SK-N-SH (cell line): ENCODE measurements around the gene METTL9. TPM values are rescaled to one million over a fixed set of nuclear protein-coding genes. Genes with fewer than 3 reads are reported as not detected.

Experiments used
- CTCF ChIA-PET: fragments of 300-600, 350-600 bp; formaldehyde crosslinking; extraction: SDS; loops from one replicate; lab custom pipeline; 2021; lab: Yijun Ruan, JAX
- POLR2A ChIA-PET: fragments of 350-600 bp; sonication (Branson Sonifier 250); formaldehyde crosslinking; extraction: SDS; loops from one replicate; lab custom pipeline; 2020; ENCODE audit warnings: antibody characterized with exemption, inconsistent platforms; lab: Yijun Ruan, JAX
- DNase-seq: peaks from one replicate; pipeline ENCODE4 v3.0.0; 2012
- H2AFZ ChIP-seq: fragments of 200-600 bp; sonication (generic); 2 replicates; pipeline ENCODE4 v1.8.1; 2016; ENCODE audit warnings: antibody characterized with exemption, mild to moderate bottlenecking, low read depth
- H3F3A ChIP-seq: fragments of 200-600 bp; sonication (generic); replicated peaks from 2 replicates; pipeline ENCODE3; 2016; ENCODE audit warnings: antibody characterized with exemption, mild to moderate bottlenecking; ENCODE audit not compliant: insufficient read depth
- H3K27ac ChIP-seq, 2 experiments: fragments of 200-500 bp in 1 of 2; fragments of 200-600 bp in 1 of 2; sonication (Bioruptor generic) in 1 of 2; sonication (generic), shearing (Covaris generic) in 1 of 2; 2 replicates each; pipeline versions ENCODE4 v1.5.1 to v1.6.1; 2014 to 2016; ENCODE audit warnings: low read depth in 2 of 2, inconsistent platforms in 1 of 2, low read length in 1 of 2, mild to moderate bottlenecking in 1 of 2, mixed read lengths in 1 of 2
- H3K27me3 ChIP-seq: fragments of 200-600 bp; sonication (generic), shearing (Covaris generic); 2 replicates; pipeline ENCODE4 v1.6.1; 2016; ENCODE audit warnings: mixed run types; ENCODE audit not compliant: insufficient read depth
- H3K36me3 ChIP-seq, 2 experiments: fragments of 200-500 bp in 1 of 2; fragments of 200-600 bp in 1 of 2; sonication (Bioruptor generic) in 1 of 2; sonication (generic) in 1 of 2; replicated peaks in 1 of 2; 2 replicates each; pipeline versions ENCODE3 to v1.5.1; 2014 to 2016; ENCODE audit warnings: low read length in 1 of 2, mild to moderate bottlenecking in 1 of 2; ENCODE audit not compliant: insufficient read depth in 2 of 2, control insufficient read depth in 1 of 2
- H3K4me1 ChIP-seq, 2 experiments: fragments of 200-500 bp in 1 of 2; fragments of 200-600 bp in 1 of 2; sonication (Bioruptor generic) in 1 of 2; sonication (generic), shearing (Covaris generic) in 1 of 2; 2 replicates each; pipeline versions ENCODE4 v1.5.1 to v1.6.1; 2014 to 2016; ENCODE audit warnings: low read depth in 1 of 2, low read length in 1 of 2, mixed run types in 1 of 2; ENCODE audit not compliant: insufficient read depth in 2 of 2, control insufficient read depth in 1 of 2
- H3K4me2 ChIP-seq: fragments of 200-600 bp; sonication (generic), shearing (Covaris generic); 2 replicates; pipeline ENCODE4 v1.6.1; 2017; ENCODE audit warnings: mixed run types
- H3K4me3 ChIP-seq, 2 experiments: fragments of 200-500 bp in 1 of 2; fragments of 200-600 bp in 1 of 2; sonication (Bioruptor generic) in 1 of 2; sonication (generic), shearing (Covaris generic) in 1 of 2; 2 replicates each; pipeline versions ENCODE4 v1.5.1 to v1.8.1; 2014 to 2016; ENCODE audit warnings: low read depth in 2 of 2, inconsistent platforms in 1 of 2, low read length in 1 of 2, mild to moderate bottlenecking in 1 of 2, mixed read lengths in 1 of 2, moderate library complexity in 1 of 2
- H3K79me2 ChIP-seq: fragments of 200-600 bp; sonication (generic); 2 replicates; pipeline ENCODE4 v1.8.1; 2017; ENCODE audit warnings: mild to moderate bottlenecking; ENCODE audit not compliant: insufficient read depth
- H3K9ac ChIP-seq: fragments of 200-600 bp; sonication (generic); 2 replicates; pipeline ENCODE4 v1.6.1; 2017; ENCODE audit warnings: mixed run types
- H3K9me2 ChIP-seq: fragments of 200-600 bp; sonication (generic); 2 replicates; pipeline ENCODE4 v1.6.1; 2017; ENCODE audit warnings: mixed run types
- H3K9me3 ChIP-seq: fragments of 200-600 bp; sonication (generic); 2 replicates; pipeline ENCODE4 v1.6.1; 2017; ENCODE audit warnings: mixed run types, mild to moderate bottlenecking, moderate library complexity
- H4K20me1 ChIP-seq: fragments of 200-600 bp; sonication (generic); 2 replicates; pipeline ENCODE4 v1.6.1; 2017; ENCODE audit warnings: mild to moderate bottlenecking, mixed run types; ENCODE audit not compliant: insufficient read depth
- CHD2 ChIP-seq: fragments of 150-350 bp; IDR thresholded peaks from 2 replicates; pipeline ENCODE4 v1.6.1; 2018; ENCODE audit warnings: low read length; ENCODE audit not compliant: partially characterized antibody
- FOSL2 ChIP-seq: IDR thresholded peaks from 2 replicates; pipeline ENCODE4 v1.4.0; 2012; ENCODE audit warnings: low read depth, mild to moderate bottlenecking, moderate library complexity, borderline replicate concordance
- FOXJ3 ChIP-seq: sonication (generic); formaldehyde crosslinking; IDR thresholded peaks from 2 replicates; pipeline ENCODE4 v1.5.1; 2020; ENCODE audit warnings: mild to moderate bottlenecking, missing genetic modification reagents
- FOXM1 ChIP-seq: IDR thresholded peaks from 2 replicates; pipeline ENCODE4 v1.4.0; 2012; ENCODE audit warnings: low read depth, mild to moderate bottlenecking
- GABPA ChIP-seq: IDR thresholded peaks from 2 replicates; pipeline ENCODE4 v1.4.0; 2012; ENCODE audit warnings: low read depth, mild to moderate bottlenecking
- JUND ChIP-seq: IDR thresholded peaks from 2 replicates; pipeline ENCODE4 v1.4.0; 2012
- MXI1 ChIP-seq: IDR thresholded peaks from 2 replicates; pipeline ENCODE4 v1.6.1; 2012; ENCODE audit warnings: mild to moderate bottlenecking, low read depth, low read length, improper control_type of control experiment
- NRF1 ChIP-seq: IDR thresholded peaks from 2 replicates; pipeline ENCODE4 v1.6.1; 2012; ENCODE audit warnings: low read depth, mild to moderate bottlenecking, low read length
- POLR2AphosphoS5 ChIP-seq: IDR thresholded peaks from 2 replicates; pipeline ENCODE4 v1.6.1; 2012; ENCODE audit warnings: low read depth, low read length
- RAD21 ChIP-seq: IDR thresholded peaks from 2 replicates; pipeline ENCODE4 v1.6.1; 2012; ENCODE audit warnings: mild to moderate bottlenecking, low read length
- RCOR1 ChIP-seq: fragments of 150-350 bp; IDR thresholded peaks from 2 replicates; pipeline ENCODE4 v1.6.1; 2017; ENCODE audit warnings: antibody characterized with exemption, low read length
- RFX5 ChIP-seq: IDR thresholded peaks from 2 replicates; pipeline ENCODE4 v1.6.1; 2012; ENCODE audit warnings: mild to moderate bottlenecking, improper control_type of control experiment, low read length
- SMC3 ChIP-seq: IDR thresholded peaks from 2 replicates; pipeline ENCODE4 v1.6.1; 2012; ENCODE audit warnings: low read depth, low read length, improper control_type of control experiment
- TCF12 ChIP-seq: IDR thresholded peaks from 2 replicates; pipeline ENCODE4 v1.4.0; 2012
- YY1 ChIP-seq: IDR thresholded peaks from 2 replicates; pipeline ENCODE4 v1.4.0; 2012; ENCODE audit warnings: low read depth, mild to moderate bottlenecking
- WGBS: methylation state at CpG from one replicate; pipeline ENCODE4 v1.1.6; 2017; ENCODE audit warnings: low lambda C conversion rate; 5-methylcytosine and 5-hydroxymethylcytosine counted together
- polyA plus RNA-seq, 3 experiments: library from polyadenylated mRNA; depleted of rRNA; stranded (reverse); fragments of >200 nt; gene quantifications; 2 replicates each; pipeline ENCODE4 v1.2.3, GENCODE V29; 2012
- TF ChIP-seq, protein P1 (sequence below): IDR thresholded peaks from 2 replicates; pipeline ENCODE4 v1.6.1; 2012; ENCODE audit warnings: mild to moderate bottlenecking, low read depth, low read length, moderate library complexity
- TF ChIP-seq, protein P2 (sequence below): fragments of 150-350 bp; IDR thresholded peaks from 2 replicates; pipeline ENCODE4 v1.6.1; 2017; ENCODE audit warnings: antibody characterized with exemption, low read length, low read depth, borderline replicate concordance
- TF ChIP-seq, protein P3 (sequence below): fragments of 200-600 bp; sonication (generic); IDR thresholded peaks from 2 replicates; pipeline ENCODE4 v1.6.1; 2017; ENCODE audit warnings: antibody characterized with exemption, mild to moderate bottlenecking, moderate library complexity
- TF ChIP-seq, protein P4 (sequence below): IDR thresholded peaks from 2 replicates; pipeline ENCODE4 v1.4.0; 2012; ENCODE audit warnings: low read depth, borderline replicate concordance
- TF ChIP-seq, protein P5 (sequence below): IDR thresholded peaks from 2 replicates; pipeline ENCODE4 v1.4.0; 2012; ENCODE audit warnings: low read depth

METTL9 gene
- polyA plus RNA-seq, 1 of the 3 experiments (the other 2 are of a cell fraction): 70.7 TPM

DNA sequence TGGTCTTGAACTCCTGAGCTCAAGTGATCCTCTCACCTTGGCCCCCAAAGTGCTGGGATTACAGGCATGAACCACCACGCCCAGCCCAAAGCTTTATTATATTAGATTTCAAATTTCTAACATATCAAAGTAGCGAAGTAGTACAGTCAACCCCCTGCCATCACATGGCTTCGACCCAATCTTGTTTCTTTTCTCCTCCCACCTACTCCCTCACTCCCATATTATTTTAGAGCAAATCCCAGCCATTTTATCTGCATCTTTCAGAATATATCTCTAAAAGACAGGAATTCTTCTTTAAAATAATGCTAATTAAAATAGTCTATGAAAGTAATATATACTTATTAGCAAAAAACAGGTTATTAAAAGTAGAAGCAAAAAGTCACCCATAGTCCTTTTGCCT is 52.1 kb downstream of the METTL9 start:
- H3F3A ChIP-seq: peaks cover 10% of the 10 kb centered on the region
- H3K27me3 ChIP-seq: no peaks in the 10 kb centered on the region
- H3K4me3 ChIP-seq: no peak overlapping the region
- ChIA-PET POLR2A (no interaction called here), CTCF (interaction anchor here (2.9 to 3.9 kb wide), 2 partner anchors 11 to 57 kb away, joined by 14 to 16 read pairs; no protein-coding TSS in a partner anchor)
- H3K4me2 ChIP-seq: no peak overlapping the region
- H3K79me2 ChIP-seq: peaks cover 40% of the 10 kb centered on the region
- H3K27ac ChIP-seq: no peak overlapping the region
- WGBS: 98% methylated on average over 3 of the region's 3 CpGs
- no peak for DNase-seq
- no peaks in the 10 kb centered on the region for H3K9me2 ChIP-seq
- no peak for TF ChIP-seq SMC3
- TF ChIP-seq, protein P1, sequence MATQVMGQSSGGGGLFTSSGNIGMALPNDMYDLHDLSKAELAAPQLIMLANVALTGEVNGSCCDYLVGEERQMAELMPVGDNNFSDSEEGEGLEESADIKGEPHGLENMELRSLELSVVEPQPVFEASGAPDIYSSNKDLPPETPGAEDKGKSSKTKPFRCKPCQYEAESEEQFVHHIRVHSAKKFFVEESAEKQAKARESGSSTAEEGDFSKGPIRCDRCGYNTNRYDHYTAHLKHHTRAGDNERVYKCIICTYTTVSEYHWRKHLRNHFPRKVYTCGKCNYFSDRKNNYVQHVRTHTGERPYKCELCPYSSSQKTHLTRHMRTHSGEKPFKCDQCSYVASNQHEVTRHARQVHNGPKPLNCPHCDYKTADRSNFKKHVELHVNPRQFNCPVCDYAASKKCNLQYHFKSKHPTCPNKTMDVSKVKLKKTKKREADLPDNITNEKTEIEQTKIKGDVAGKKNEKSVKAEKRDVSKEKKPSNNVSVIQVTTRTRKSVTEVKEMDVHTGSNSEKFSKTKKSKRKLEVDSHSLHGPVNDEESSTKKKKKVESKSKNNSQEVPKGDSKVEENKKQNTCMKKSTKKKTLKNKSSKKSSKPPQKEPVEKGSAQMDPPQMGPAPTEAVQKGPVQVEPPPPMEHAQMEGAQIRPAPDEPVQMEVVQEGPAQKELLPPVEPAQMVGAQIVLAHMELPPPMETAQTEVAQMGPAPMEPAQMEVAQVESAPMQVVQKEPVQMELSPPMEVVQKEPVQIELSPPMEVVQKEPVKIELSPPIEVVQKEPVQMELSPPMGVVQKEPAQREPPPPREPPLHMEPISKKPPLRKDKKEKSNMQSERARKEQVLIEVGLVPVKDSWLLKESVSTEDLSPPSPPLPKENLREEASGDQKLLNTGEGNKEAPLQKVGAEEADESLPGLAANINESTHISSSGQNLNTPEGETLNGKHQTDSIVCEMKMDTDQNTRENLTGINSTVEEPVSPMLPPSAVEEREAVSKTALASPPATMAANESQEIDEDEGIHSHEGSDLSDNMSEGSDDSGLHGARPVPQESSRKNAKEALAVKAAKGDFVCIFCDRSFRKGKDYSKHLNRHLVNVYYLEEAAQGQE: no peak
- TF ChIP-seq MXI1: no peak
- TF ChIP-seq FOSL2: no peak
- TF ChIP-seq, protein P2, sequence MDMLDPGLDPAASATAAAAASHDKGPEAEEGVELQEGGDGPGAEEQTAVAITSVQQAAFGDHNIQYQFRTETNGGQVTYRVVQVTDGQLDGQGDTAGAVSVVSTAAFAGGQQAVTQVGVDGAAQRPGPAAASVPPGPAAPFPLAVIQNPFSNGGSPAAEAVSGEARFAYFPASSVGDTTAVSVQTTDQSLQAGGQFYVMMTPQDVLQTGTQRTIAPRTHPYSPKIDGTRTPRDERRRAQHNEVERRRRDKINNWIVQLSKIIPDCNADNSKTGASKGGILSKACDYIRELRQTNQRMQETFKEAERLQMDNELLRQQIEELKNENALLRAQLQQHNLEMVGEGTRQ: no peak
- no peak for TF ChIP-seq TCF12
- no peak for TF ChIP-seq CHD2
- no peak for TF ChIP-seq JUND
- no peak overlapping the region for H3K9ac ChIP-seq
- H3K9me3 ChIP-seq: no peaks in the 10 kb centered on the region
- H3K36me3 ChIP-seq: peaks cover 18 to 22% of the 10 kb centered on the region in 2 experiments
- peaks cover 0 to 3% of the 10 kb centered on the region in 2 experiments; a peak in 1 of 4 replicates for H3K4me1 ChIP-seq
- no peak overlapping the region for H2AFZ ChIP-seq
- no peaks in the 10 kb centered on the region for H4K20me1 ChIP-seq

DNA sequence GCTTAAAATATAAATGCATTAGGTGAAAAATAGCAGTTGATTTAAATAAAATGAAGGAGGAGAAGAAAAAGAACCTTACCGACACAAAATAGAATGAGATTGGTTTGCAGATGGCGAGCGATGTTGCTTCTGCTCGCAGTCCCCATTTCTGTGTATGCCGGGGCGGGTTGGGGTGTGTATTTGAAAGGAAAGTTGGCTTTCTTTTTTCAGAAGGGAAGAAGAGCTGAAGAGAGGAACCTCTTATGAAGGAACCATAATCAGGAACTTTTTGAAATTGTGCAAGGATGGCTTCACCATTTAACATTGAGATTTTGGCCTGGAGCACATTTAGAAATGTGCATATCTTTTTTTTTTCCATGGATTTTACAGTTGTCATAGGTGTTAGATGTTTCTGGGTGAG is 53.1 kb downstream of the METTL9 start, which contains the start of gene IGSF6:
IGSF6 (minus strand) TSS at position 156 of the 400 bp plus-strand sequence; CDS start at position 146, 10 bp downstream.
- no peaks in the 10 kb centered on the region for H4K20me1 ChIP-seq
- CTCF ChIA-PET: interaction anchor here (0.9 to 3.9 kb wide), 3 partner anchors 12 to 68 kb away, joined by 3 to 16 read pairs (median 14); no protein-coding TSS in a partner anchor

More for the DNA sequence above, 53.1 kb downstream of the METTL9 start, which contains the start of gene IGSF6:
- H3K36me3 ChIP-seq: peaks cover 22 to 23% of the 10 kb centered on the region in 2 experiments
- no peaks in the 10 kb centered on the region for H3K9me2 ChIP-seq
- no peak within 1 kb of the TSS for H2AFZ ChIP-seq
- WGBS: 94% methylated on average over 6 of the region's 6 CpGs
- peaks cover 35% of the 10 kb centered on the region for H3K79me2 ChIP-seq
- TF ChIP-seq, protein P2: no peak
- TF ChIP-seq, protein P3, sequence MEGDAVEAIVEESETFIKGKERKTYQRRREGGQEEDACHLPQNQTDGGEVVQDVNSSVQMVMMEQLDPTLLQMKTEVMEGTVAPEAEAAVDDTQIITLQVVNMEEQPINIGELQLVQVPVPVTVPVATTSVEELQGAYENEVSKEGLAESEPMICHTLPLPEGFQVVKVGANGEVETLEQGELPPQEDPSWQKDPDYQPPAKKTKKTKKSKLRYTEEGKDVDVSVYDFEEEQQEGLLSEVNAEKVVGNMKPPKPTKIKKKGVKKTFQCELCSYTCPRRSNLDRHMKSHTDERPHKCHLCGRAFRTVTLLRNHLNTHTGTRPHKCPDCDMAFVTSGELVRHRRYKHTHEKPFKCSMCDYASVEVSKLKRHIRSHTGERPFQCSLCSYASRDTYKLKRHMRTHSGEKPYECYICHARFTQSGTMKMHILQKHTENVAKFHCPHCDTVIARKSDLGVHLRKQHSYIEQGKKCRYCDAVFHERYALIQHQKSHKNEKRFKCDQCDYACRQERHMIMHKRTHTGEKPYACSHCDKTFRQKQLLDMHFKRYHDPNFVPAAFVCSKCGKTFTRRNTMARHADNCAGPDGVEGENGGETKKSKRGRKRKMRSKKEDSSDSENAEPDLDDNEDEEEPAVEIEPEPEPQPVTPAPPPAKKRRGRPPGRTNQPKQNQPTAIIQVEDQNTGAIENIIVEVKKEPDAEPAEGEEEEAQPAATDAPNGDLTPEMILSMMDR: no peak
- TF ChIP-seq GABPA (no peak), RAD21 (no peak), NRF1 (no peak), FOXM1 (no peak), FOXJ3 (CRISPR knock-in tag) (no peak), POLR2AphosphoS5 (no peak), MXI1 (no peak), RCOR1 (no peak), SMC3 (no peak), RFX5 (no peak), YY1 (no peak)
- TF ChIP-seq, protein P4, sequence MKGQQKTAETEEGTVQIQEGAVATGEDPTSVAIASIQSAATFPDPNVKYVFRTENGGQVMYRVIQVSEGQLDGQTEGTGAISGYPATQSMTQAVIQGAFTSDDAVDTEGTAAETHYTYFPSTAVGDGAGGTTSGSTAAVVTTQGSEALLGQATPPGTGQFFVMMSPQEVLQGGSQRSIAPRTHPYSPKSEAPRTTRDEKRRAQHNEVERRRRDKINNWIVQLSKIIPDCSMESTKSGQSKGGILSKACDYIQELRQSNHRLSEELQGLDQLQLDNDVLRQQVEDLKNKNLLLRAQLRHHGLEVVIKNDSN: no peak
- TF ChIP-seq, protein P5, sequence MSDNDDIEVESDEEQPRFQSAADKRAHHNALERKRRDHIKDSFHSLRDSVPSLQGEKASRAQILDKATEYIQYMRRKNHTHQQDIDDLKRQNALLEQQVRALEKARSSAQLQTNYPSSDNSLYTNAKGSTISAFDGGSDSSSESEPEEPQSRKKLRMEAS: no peak
- POLR2A ChIA-PET: no interaction called here
- H3K27me3 ChIP-seq: no peaks in the 10 kb centered on the region
- H3K9me3 ChIP-seq: no peaks in the 10 kb centered on the region
- no peak within 1 kb of the TSS for H3K4me3 ChIP-seq
- peaks cover 0 to 3% of the 10 kb centered on the region in 2 experiments; a peak in 1 of 4 replicates for H3K4me1 ChIP-seq
- H3F3A ChIP-seq: peaks cover 13% of the 10 kb centered on the region
- H3K4me2 ChIP-seq: no peak within 1 kb of the TSS
- H3K9ac ChIP-seq: no peak within 1 kb of the TSS
- H3K27ac ChIP-seq: no peak within 1 kb of the TSS
- no peak for DNase-seq
